Measurements from ENCODE around the gene MAMDC2. TPM values are rescaled to one million over a fixed set of nuclear protein-coding genes. Genes with fewer than 3 reads are reported as not detected.
"Not testable (repeated sequence)": the region's sequence is repeated elsewhere in the genome, so short reads cannot be mapped to it uniquely, and the experiment has no call there.

Gene MAMDC2
- polyA plus RNA-seq, 5 donors: 5.6 to 8.1 (median 6.9) TPM

DNA sequence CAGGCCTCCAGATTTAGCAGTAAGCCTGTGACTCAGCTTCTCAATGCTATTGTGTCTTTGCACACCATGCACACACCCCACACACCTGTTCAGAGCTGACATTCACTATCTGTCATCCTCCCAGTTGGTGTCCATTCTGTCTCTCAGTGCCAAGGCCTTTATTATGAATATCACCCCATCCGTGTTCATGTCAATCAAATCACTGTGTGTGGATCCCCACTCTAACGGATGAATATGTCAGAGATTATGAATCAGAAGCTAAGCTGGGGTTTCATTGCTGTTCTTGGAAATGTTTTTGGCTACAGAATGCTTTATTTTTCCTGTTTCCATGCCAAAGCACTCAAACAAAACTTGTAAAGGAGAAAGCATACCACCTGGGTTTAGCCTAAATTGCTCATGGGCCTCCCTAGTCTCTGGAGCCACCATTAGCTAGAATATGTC, 9.4 kb upstream of the MAMDC2 start:
- DNase-seq: no peak

DNA sequence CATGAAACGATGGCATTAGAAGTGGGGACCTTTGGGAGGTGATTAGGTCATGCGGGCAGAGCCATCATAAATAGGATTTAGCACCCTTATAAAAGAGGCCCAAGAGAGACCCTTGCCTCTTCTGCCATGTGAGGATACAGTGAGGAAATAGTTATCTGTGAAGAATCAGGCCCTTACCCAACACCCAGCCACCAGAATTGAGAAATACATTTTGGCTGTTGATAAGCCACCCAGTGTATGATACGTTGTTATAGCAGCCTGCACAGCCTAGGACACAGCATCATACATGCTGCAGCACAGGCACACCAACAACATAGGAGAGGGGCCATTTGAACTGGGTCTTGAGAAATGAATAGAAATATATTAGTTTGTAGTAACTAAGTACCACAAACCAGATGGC, 8.0 kb upstream of the MAMDC2 start:
- DNase-seq: no peak

DNA sequence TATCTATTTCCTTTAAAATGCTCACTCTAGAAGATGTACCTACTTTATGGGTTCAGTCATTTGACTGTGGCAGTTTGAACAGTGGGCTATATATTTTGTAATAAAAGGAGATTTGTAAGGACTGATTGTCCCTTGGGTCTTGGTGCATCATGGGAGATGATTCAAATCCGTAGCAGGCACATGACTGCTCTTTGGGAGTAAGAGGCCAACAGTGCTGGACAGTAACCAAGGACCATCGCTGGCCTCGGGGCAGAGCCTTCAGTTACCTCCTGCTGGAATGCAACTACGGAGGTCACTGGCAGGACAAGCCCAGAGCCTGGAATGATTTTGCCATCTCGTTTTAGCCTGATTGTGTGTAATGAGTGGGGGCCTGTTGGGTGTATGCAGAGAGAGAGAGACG, 7.0 kb upstream of the MAMDC2 start:
- no peak for DNase-seq

DNA sequence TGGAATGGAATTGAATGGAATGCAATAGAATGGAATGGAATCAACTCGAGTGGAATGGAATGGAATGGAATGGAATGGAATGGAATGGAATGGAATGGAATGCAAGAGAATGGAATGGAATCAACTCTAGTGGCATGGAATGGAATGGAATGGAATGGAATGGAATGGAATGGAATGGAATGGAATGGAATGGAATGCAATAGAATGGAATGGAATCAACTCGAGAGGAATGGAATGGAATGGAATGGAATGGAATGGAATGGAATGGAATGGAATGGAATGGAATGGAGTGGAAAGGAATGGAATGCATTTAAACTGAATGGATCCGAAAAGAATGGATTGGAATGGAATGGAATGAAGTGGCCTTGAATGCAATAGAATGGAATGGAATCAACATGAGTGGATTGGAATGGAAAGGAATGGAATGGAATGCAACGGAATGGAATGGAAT, 5.5 kb upstream of the MAMDC2 start:
- not testable (repeated sequence) for DNase-seq

DNA sequence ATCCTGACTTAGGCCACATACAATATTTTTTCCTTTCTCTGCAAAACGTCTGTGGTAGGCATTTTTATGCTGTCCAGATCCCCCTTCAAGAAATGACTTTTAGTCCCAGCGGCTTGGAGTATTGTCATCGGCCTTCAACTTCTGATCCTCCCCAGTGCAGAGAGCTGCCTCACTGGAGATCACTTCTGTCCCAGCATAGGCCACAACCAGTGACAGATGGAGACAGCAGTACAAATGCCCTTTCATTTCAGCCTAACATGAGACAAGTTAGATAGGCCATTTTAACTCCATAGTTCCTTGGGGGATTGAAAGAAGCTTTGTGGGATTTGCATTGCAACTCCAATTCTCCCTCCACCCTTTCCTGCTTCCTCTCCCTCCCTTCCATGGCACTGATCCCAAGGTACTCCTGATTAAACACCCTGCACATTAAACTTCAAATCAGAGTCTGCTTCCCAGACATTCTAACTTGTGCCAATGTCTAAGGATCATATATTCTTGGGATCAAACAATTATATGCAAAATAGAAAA, 3.2 kb upstream of the MAMDC2 start:
- no peak for DNase-seq

DNA sequence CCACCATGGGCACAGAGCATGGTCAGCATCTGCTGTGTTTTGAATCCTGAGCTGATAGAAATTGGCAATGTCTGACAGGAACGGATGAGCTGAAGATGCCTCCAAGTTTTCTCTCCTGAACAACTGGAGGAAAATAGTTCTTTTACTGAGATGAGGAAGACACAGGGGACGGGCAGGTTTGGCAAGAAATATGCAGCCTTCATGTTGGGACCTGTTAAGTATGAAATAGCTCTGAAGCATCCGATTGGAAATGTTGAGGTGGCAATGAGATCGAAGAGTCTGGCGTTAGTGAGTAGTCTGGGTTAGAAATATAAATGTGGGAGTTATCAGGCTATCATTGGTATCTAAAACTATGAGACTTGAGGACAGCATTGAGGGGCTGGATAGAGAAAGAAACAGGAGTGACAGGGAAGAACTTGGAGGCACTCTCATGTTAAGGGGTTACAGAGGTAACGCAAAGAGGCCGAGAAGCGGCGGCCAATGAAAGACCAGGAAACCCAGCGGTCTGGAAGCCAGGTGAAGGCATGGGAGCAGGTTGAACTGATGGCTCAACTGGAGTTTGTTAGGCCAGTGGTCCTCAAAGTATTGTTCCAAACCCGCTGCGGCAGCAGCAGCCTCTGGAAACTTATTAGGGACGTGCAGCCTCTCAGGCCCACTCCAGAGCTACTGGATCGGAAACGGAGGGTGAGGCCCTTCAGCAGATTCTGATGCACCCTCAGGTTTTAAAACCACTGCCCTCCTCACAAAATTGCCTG, 1.0 kb upstream of the MAMDC2 start:
- DNase-seq: no peak

DNA sequence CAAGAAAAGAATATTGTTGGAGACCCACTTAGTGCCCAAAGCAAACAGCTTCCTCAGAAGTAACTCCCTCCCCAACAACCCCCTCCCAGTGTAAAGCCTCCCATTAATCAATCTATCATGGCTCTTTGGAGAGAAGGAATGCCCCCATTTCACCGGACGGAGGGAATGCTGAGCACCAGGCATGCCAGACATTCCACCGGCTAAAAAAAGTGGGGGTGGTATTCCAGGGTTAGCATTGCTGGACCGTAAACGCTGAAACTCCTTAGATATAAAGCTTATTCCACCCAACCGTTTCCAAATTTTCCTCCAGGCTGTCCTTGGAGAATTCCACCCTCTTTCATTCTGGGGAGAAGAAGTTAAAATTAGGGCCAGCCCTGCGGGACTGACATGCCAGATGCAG, 363 bp upstream of the MAMDC2 start:
- DNase-seq: no peak

DNA sequence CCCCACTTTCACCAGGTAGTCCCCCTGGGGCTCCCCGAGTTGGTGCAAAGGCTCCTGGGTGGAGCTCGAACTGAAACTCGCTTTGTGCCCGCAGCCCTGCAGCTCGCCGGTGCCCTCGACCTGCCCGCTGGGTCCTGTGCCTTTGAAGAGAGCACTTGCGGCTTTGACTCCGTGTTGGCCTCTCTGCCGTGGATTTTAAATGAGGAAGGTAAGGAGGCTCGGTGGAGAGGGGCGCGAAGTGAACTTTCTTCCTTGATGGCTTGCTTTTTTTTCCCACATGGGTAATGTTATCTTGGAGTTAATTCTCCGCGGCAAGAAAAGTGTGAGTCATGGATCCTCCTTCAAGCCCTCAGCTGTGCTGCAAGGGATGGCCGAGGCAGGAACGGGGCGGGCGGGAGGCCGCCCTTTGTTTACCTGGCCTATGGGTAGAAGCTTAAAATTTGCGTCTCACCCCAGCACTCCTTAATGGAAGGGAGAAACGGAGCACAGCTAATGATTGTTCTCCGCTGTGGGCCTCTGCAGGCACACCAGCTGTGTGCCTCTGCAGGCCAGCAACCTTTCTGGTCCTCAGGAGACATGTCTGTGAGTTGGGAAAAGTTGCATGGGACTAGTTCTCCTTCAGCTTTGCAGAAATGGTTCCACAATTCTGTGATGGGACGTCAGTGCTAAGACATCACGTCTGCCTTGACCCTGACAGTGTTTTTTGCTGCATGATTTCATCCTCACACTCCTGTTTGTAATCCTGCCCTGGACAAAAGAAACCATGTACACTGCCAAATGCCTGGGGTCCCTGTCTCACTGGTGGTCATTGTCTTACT, 1.1 kb downstream of the MAMDC2 start:
- no peak for DNase-seq

DNA sequence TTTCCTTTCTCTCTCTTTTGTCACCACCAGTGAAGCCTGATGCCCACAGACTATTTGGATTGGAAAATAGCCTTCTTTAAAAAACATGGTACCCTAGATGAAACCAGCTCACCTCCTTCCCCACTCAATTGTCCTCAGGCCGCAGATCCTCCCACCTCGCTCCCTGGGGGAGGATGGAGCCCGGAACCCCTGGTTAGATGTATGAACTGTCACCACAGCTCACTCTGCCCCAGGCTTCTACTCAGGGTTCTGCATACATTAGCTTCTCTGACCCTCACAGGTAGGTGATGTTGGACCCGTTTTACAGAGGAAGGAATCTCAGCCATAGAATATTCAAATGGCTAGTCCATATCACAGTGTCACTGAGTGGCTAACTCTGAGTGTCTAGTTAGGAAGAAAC, 1.8 kb downstream of the MAMDC2 start:
- DNase-seq: no peak

DNA sequence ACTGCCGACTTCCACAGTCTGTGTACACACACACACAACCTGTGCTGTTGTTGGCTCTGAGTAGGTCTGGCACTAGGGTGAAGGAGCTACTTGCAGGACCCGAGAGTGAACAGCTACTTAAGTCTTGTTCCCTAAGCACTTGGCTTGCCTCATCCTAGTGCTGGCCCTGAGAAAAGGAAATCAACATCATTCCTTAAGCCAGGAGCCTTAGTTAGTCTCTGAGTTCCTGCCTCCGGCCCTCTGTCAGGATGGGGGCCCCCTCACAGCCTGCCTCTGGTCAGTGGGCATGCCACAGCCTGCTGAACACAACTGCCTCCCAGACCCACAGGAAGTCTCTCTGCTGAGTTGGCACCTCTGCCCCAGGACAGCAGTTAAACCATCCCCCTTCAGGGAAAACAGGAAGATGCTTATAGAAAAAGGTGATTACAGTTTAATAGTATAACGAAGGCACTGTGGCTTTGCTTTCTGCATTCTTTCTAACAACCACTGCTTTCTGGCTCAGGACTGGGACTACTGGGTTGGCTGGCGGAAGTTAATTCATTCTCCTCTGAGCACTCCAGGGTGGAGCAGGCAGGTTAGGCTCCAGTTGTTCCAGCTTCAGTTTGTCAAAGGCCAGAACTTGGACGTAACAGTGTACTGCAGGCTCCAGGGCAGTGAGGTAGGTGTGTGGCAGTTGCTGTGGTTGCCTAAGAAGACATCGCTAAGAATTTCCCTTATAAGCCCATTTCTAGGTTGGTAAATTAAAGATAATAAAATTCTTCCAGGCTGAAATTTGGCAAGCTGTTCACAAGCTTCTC, 2.8 kb downstream of the MAMDC2 start:
- DNase-seq: no peak

DNA sequence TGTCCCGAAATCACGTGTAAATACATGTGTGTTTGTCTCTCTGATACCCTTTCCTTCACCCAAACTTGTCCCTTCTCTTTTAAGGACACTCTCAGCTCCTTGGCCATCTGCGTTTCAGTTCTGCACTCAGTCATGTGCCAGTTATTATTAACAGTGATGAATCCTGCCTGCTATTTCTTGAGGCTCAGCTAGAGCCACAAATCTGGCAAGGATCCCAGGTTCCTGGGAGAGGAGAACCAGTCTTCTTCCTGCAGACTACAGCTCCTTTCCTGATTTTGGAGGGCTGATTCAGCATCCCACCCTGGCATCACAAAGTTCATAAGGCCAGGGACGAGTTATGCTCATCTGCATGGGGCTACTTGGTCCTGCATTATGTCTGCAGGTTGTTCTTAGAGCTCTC, 5.6 kb downstream of the MAMDC2 start:
- no peak for DNase-seq

DNA sequence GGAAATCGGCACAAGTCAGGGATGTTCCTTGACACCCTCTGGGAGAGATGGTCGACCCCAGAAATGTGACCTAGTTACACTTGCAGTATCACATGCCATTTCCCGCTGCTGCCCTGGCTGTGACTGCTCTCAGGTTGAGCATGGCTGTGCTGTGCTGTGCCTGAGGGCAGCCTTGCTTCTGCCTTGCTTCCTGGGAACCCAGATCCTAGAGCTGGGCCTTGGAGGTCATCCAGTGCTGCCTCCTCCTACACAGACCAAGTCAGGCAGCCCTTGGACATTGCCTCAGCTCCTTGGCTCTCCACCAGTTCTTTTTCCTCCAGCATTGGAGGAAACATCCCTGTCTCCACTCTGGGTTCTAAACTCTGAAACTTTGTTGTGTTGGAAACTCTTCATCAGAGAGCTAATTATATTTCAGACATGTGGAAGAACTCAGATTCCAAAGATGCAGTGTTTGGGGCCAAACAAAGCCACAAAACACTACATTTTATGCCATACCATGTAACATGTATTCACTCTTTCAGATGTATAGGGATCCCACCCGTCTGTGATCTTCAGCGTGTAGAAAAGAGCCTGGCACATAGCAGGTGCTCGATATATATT, 6.1 kb downstream of the MAMDC2 start:
- no peak for DNase-seq

DNA sequence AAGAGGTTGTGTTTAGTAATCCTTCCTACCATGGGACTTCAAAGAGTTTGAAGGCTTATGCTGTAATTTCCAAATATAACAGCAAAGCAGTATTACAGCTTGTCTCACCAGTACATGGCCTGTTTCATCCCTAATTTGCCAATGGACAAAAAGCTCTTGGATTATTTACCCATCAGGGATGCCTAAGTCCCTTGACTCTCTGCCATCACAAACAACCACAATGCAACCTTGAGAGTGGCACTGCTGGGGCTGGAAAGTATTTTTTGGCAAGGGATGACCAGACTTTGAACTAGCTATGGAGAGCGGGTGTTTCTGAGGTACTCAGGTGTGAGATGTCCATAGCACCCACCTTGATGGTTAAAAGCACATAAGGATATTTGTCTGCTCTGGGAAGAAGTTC, 9.1 kb downstream of the MAMDC2 start:
- DNase-seq: no peak

DNA sequence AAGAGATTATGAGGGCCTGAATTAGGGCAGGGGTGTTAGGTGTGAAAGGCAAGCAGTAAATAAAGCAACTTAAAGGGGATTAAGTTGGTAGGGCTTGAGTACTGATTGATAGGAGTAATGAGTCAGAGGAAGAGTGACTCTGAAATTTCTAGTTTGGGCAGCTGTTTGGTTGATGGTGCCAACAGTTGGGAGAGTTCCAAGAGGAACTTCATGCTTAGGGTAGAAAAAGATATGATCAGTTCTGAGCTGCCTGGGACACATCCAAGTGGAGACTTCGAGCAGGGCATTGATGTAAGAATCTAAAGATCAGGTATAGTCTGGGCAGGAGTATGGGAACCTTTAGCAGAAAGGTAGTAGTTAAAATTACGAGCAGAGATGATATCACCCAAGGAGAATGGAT, 10.2 kb downstream of the MAMDC2 start:
- no peak for DNase-seq

DNA sequence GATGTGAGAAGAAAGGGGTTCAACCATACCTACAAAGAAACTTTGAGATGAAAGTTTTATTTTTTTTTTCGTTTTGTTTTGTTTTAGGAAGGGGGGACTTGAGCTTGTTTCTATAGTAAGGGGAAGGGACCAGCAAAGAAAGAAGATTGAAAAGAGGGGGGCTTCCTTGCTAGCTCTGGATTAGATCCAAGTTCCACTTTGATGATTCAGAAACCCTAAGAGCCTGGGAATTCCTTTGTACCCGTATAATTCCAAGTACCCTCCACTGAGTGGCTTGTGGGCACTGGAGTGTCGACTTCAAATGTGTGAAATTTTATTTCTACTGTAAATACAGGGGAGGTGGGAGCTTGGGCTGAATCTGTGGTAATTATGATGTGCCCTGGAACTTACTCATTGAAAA, 10.9 kb downstream of the MAMDC2 start:
- no peak for DNase-seq

DNA sequence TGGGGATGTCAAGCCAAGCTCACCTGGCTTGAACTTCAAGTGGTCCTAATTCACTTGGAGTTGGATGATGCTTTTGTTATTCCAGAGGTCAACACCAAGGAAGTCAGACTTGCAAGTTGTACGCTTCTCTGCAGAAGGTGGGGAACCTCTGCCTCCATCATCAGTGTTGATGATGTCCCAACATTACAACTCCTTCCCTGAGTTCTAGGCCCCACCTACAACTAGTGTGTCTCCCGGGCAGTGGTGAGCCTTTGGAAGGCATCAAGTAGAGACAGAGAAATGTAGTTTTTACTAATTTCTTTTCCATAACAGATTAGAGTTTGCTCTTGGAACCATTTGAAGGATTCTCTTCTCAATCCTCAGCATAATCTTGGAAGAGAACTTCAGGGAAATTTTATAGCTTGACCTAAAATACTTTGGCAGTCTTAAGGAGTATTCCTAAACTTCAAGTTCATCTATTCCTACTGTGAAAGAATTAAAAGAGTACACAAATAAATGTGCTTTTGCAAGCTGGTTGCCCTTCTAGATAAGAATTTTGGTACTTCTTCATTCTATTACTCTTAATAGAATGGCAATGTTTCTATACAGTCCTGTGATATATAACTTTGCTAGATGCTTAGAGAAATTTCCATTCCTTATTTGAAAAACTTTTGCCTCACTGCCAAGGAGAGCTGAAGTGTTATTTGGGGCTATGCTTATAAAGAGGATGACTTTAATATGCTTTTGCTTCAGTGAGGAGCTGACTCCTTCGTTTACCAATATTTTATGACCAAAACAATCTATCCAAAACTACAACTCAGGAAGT, 12.0 kb downstream of the MAMDC2 start:
- DNase-seq: no peak

DNA sequence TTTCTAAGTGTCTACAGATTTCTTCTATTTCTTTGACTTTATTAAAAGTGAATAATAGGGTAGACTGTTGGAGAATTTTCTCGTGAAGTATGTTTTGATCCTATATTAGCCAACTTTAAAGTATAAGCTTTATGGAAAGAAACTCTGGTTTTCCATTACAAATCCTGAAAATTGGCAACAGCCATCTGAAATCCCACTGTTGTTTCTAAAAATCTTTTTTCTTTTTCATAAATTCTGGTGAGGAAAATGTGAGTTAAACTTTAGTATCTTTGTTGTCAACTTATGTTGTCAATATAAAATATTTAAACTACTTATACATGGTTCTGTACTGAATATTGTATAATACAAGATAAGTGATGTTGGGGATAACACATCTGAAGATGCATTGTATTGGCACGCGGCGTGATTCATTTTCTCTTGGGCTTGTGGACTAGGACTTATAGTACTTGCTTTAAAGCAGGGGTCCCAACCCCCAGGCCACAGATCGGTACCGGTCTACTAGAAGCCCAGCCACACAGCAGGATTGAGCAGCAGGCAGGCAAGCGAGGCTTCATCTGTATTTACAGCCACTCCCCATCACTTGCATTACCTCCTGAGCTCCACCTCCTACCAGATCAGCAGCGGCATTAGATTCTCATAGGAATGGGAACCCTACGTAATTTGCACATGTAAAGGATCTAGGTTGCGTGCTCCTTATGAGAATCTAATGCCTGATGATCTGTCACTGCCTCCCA, 12.7 kb downstream of the MAMDC2 start:
- DNase-seq: no peak

DNA sequence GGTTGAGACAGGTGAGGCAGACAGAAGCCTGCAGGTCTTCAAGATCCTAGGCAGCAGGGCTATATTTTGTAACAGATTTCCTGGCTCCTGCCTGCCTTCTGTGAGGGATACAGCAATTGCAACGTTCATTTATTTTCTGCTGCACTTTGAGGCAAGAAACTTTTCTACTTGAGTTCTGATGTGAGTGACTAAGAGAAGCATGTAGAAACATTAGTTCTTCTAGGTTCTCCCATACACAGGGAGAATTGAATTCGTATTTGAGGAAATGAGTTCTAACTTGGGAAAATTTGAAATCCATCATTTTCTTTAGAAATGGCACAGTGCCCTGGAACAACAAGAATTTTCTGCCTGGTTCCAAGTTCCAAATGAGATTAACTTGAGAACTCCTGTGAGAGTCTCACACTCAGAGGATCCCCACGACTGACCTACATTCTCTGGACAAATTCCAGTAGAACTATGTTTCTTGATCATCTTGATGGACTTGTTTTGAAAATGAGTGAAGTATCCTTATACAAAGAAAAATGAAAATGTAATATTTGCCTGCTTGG, 15.0 kb downstream of the MAMDC2 start:
- no peak for DNase-seq

DNA sequence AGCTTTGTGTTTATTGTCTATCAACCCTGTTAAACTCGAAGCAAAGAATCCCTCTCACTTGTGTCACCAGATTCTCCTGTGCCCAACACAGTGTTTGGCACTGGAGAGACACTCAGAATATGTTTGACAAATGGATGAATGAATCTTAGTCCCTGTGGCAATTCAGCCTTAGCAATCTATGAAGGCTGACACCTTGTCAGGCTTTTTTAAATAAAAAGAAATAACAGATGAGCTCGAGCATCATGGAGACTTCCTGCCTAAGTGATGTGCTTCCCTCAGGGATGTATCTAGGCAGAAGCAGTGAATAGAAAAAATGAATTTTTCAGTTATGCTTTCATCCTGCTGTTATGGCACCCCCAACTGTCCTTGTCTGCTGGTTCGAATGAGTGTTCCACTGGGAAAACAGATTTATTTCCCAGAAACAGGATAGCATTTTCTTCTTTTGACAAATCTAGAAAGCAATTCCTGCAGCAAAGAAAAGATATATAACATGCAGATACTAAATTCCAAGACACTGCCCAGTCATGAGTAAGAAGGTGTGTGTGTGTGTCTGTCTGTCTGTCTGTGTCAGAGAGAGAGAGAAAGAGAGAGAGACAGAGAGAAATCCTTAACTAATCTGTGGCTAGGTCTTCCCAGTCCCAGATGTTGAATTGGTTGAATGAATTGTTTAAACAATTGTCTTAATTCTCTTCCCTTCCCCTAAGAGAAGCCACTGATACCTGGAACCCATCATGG, 16.7 kb downstream of the MAMDC2 start:
- DNase-seq: no peak
